ENCODE measurements around the gene ALDH1A2.
A peak's percentile ranks its signal among the peaks of the same experiment; 100 is the strongest.

Gene ALDH1A2

DNA sequence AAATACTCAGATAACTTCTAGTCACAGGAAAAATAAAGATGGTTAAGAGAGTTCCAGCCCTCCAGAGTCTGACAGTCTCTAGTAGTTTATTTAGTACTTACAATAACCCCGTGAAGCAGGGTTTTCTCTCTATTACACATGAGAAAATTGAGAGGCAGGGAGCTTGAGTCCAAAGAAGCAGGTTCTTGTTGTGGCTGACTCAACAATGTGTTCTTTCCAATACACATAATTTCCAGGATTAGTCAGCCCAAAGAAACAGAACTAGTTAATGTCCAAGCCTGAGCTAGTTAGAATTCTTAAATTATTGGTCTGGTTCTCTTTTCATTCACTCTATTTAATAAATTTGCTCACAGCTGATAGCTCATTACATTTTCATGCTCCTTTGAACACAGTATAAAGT, 49.9 kb downstream of the ALDH1A2 start:
- no peak overlapping the region for H3K14ac ChIP-seq (ENCODE audit: low read length in 2 of 2)
- H3K36me3 ChIP-seq (ENCODE audit: control insufficient read depth in 1 of 2, insufficient read depth in 2 of 2, low read depth in 1 of 2, low read length in 2 of 2) = no peaks in the 10 kb centered on the region
- H3K4me1 ChIP-seq (ENCODE audit: control insufficient read depth, insufficient read depth, low read depth, low read length) = no peaks in the 10 kb centered on the region
- H4K8ac ChIP-seq (ENCODE audit: low read length) = no peak overlapping the region
- H3K4me3 ChIP-seq (ENCODE audit: insufficient read depth in 1 of 2, low read depth in 1 of 2, low read length in 2 of 2) = no peak overlapping the region
- H3K4me2 ChIP-seq (ENCODE audit: low read length, poor library complexity, severe bottlenecking) = no peak overlapping the region
- no peak for DNase-seq
- H3K23ac ChIP-seq (ENCODE audit: low read length in 2 of 2) = no peak overlapping the region
- no peak overlapping the region for H2BK120ac ChIP-seq (ENCODE audit: low read depth, low read length)
- H2AFZ ChIP-seq (ENCODE audit: low read depth, low read length) = no peak overlapping the region
- no peak overlapping the region for H4K91ac ChIP-seq (ENCODE audit: low read length)
- H2AK5ac ChIP-seq (ENCODE audit: low read length, severe bottlenecking) = no peak overlapping the region
- H3K18ac ChIP-seq (ENCODE audit: low read depth in 1 of 2, low read length in 2 of 2) = no peak overlapping the region
- H3K4ac ChIP-seq (ENCODE audit: low read depth in 1 of 2, low read length in 2 of 2) = no peak overlapping the region
- H2BK12ac ChIP-seq (ENCODE audit: low read length in 2 of 2) = no peak overlapping the region
- peak overlapping the region; percentile 11 for H3K9ac ChIP-seq (ENCODE audit: low read length)
- no peaks in the 10 kb centered on the region for H3K79me1 ChIP-seq (replicated peaks; ENCODE audit: low read length, poor library complexity, severe bottlenecking)
- no peaks in the 10 kb centered on the region for H3K9me3 ChIP-seq (ENCODE audit: control insufficient read depth, low read length)
- WGBS = 80% methylated on average over 1 of the region's 1 CpG
- no peaks in the 10 kb centered on the region for H3K27me3 ChIP-seq (ENCODE audit: control insufficient read depth in 1 of 2, insufficient read depth in 1 of 2, low read length in 2 of 2)
- no peak overlapping the region for H3K27ac ChIP-seq (ENCODE audit: low read length, poor library complexity, severe bottlenecking)
- H2BK15ac ChIP-seq (ENCODE audit: low read depth, poor library complexity, severe bottlenecking) = no peak overlapping the region
- no peak overlapping the region for H2BK5ac ChIP-seq (ENCODE audit: low read depth, low read length, poor library complexity, severe bottlenecking)

DNA sequence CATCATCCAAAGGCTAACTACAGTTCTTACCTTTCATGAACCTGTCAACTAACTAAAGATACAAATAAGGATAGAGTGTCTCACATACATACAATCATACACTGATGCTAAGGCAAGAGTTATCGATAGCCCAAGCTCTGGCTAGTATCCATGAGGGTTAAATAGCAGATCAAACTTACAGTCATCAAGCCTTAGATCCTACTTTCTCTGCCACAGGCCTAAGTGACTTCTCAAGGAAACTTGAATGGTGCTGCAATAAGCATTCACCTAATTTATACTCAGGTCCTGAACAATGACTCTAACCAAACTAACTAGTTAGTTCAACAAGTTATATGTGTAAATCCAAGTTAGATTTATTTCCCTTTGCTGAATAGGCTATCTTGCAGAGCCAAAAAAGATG, 51.0 kb downstream of the ALDH1A2 start:
- no peak overlapping the region for H2AK5ac ChIP-seq (ENCODE audit: low read length, severe bottlenecking)
- no peak overlapping the region for H2AFZ ChIP-seq (ENCODE audit: low read depth, low read length)
- H3K4me1 ChIP-seq (ENCODE audit: control insufficient read depth, insufficient read depth, low read depth, low read length) = no peaks in the 10 kb centered on the region
- H3K27ac ChIP-seq (ENCODE audit: low read length, poor library complexity, severe bottlenecking) = no peak overlapping the region
- H4K8ac ChIP-seq (ENCODE audit: low read length) = no peak overlapping the region
- no peak overlapping the region for H3K4me3 ChIP-seq (ENCODE audit: insufficient read depth in 1 of 2, low read depth in 1 of 2, low read length in 2 of 2)
- no peaks in the 10 kb centered on the region for H3K79me1 ChIP-seq (replicated peaks; ENCODE audit: low read length, poor library complexity, severe bottlenecking)
- no peak overlapping the region for H3K4me2 ChIP-seq (ENCODE audit: low read length, poor library complexity, severe bottlenecking)
- whole genome bisulfite sequencing = 92% methylated on average over 1 of the region's 1 CpG
- no peak overlapping the region for H2BK120ac ChIP-seq (ENCODE audit: low read depth, low read length)
- no peak overlapping the region for H2BK5ac ChIP-seq (ENCODE audit: low read depth, low read length, poor library complexity, severe bottlenecking)
- H3K9me3 ChIP-seq (ENCODE audit: control insufficient read depth, low read length) = no peaks in the 10 kb centered on the region
- no peak overlapping the region for H3K4ac ChIP-seq (ENCODE audit: low read depth in 1 of 2, low read length in 2 of 2)
- H3K27me3 ChIP-seq (ENCODE audit: control insufficient read depth in 1 of 2, insufficient read depth in 1 of 2, low read length in 2 of 2) = no peaks in the 10 kb centered on the region
- H3K18ac ChIP-seq (ENCODE audit: low read depth in 1 of 2, low read length in 2 of 2) = no peak overlapping the region
- no peak overlapping the region for H4K91ac ChIP-seq (ENCODE audit: low read length)
- no peak overlapping the region for H2BK15ac ChIP-seq (ENCODE audit: low read depth, poor library complexity, severe bottlenecking)
- DNase-seq = no peak
- no peak overlapping the region for H3K23ac ChIP-seq (ENCODE audit: low read length in 2 of 2)
- H3K9ac ChIP-seq (ENCODE audit: low read length) = no peak overlapping the region
- no peaks in the 10 kb centered on the region for H3K36me3 ChIP-seq (ENCODE audit: control insufficient read depth in 1 of 2, insufficient read depth in 2 of 2, low read depth in 1 of 2, low read length in 2 of 2)
- no peak overlapping the region for H3K14ac ChIP-seq (ENCODE audit: low read length in 2 of 2)
- no peak overlapping the region for H2BK12ac ChIP-seq (ENCODE audit: low read length in 2 of 2)

DNA sequence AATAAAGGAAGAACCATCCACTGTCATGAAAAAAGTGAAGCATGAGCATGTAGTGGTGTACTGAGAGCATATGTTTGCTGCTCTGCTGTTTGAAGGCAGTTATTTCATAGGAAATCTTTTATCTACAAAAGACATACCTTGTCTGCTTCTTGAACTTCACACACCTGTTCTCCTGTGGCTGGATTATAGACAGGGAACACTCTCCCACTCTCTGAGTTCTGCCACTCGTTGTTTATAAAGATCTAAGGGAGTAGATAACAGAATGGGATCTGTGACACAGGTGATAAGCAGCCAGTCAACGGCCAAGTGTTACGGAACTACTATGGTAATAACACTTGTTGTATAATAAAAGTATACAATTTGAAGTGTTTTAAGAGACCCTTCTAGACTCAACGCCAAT, 51.5 kb downstream of the ALDH1A2 start:
- Histone ChIP-seq H3K23ac (ENCODE audit: low read length in 2 of 2) (no peak overlapping the region), H3K14ac (ENCODE audit: low read length in 2 of 2) (no peak overlapping the region), H3K4me1 (ENCODE audit: control insufficient read depth, insufficient read depth, low read depth, low read length) (no peaks in the 10 kb centered on the region), H3K4me3 (ENCODE audit: insufficient read depth in 1 of 2, low read depth in 1 of 2, low read length in 2 of 2) (no peak overlapping the region), H3K4me2 (ENCODE audit: low read length, poor library complexity, severe bottlenecking) (no peak overlapping the region), H3K4ac (ENCODE audit: low read depth in 1 of 2, low read length in 2 of 2) (no peak overlapping the region), H2BK120ac (ENCODE audit: low read depth, low read length) (no peak overlapping the region), H3K36me3 (ENCODE audit: control insufficient read depth in 1 of 2, insufficient read depth in 2 of 2, low read depth in 1 of 2, low read length in 2 of 2) (no peaks in the 10 kb centered on the region), H2AFZ (ENCODE audit: low read depth, low read length) (no peak overlapping the region), H2BK15ac (ENCODE audit: low read depth, poor library complexity, severe bottlenecking) (no peak overlapping the region), H4K91ac (ENCODE audit: low read length) (no peak overlapping the region), H3K9ac (ENCODE audit: low read length) (no peak overlapping the region), H3K79me1 (replicated peaks; ENCODE audit: low read length, poor library complexity, severe bottlenecking) (no peaks in the 10 kb centered on the region), H2AK5ac (ENCODE audit: low read length, severe bottlenecking) (no peak overlapping the region), H2BK12ac (ENCODE audit: low read length in 2 of 2) (no peak overlapping the region), H3K27ac (ENCODE audit: low read length, poor library complexity, severe bottlenecking) (no peak overlapping the region), H3K9me3 (ENCODE audit: control insufficient read depth, low read length) (no peaks in the 10 kb centered on the region), H3K18ac (ENCODE audit: low read depth in 1 of 2, low read length in 2 of 2) (no peak overlapping the region), H4K8ac (ENCODE audit: low read length) (no peak overlapping the region), H3K27me3 (ENCODE audit: control insufficient read depth in 1 of 2, insufficient read depth in 1 of 2, low read length in 2 of 2) (no peaks in the 10 kb centered on the region), H2BK5ac (ENCODE audit: low read depth, low read length, poor library complexity, severe bottlenecking) (no peak overlapping the region)
- 80% methylated on average over 1 of the region's 4 CpGs for WGBS
- no peak for DNase-seq

DNA sequence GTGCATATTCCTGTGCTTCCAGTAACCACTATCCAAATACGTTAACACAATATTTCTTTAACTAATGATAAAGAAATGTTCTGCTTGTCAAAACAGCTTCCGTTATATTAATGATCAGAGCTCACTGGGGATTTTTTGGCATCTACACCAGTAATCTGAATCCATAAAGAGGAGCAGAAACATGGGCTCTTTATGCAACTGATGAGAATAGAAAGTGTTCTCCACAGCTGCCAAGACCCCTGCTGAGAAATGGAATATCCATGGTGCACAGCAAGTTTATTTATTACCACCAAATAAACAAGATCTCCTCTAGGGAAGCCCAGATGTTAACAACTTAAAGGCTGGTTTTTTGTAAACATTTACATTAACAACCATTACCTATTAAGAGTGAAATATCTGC, 54.5 kb downstream of the ALDH1A2 start:
- H3K23ac ChIP-seq (ENCODE audit: low read length in 2 of 2) = no peak overlapping the region
- WGBS = 100% methylated on average over 2 of the region's 2 CpGs
- H2BK12ac ChIP-seq (ENCODE audit: low read length in 2 of 2) = no peak overlapping the region

More for the DNA sequence above, 54.5 kb downstream of the ALDH1A2 start:
- H3K36me3 ChIP-seq (ENCODE audit: control insufficient read depth in 1 of 2, insufficient read depth in 2 of 2, low read depth in 1 of 2, low read length in 2 of 2) = no peaks in the 10 kb centered on the region
- no peak overlapping the region for H2BK120ac ChIP-seq (ENCODE audit: low read depth, low read length)
- no peak overlapping the region for H3K14ac ChIP-seq (ENCODE audit: low read length in 2 of 2)
- no peaks in the 10 kb centered on the region for H3K79me1 ChIP-seq (replicated peaks; ENCODE audit: low read length, poor library complexity, severe bottlenecking)
- H2BK15ac ChIP-seq (ENCODE audit: low read depth, poor library complexity, severe bottlenecking) = no peak overlapping the region
- no peak overlapping the region for H2BK5ac ChIP-seq (ENCODE audit: low read depth, low read length, poor library complexity, severe bottlenecking)
- no peaks in the 10 kb centered on the region for H3K4me1 ChIP-seq (ENCODE audit: control insufficient read depth, insufficient read depth, low read depth, low read length)
- no peaks in the 10 kb centered on the region for H3K27me3 ChIP-seq (ENCODE audit: control insufficient read depth in 1 of 2, insufficient read depth in 1 of 2, low read length in 2 of 2)
- H3K4me2 ChIP-seq (ENCODE audit: low read length, poor library complexity, severe bottlenecking) = no peak overlapping the region
- H3K18ac ChIP-seq (ENCODE audit: low read depth in 1 of 2, low read length in 2 of 2) = no peak overlapping the region
- H3K9ac ChIP-seq (ENCODE audit: low read length) = no peak overlapping the region
- no peak overlapping the region for H3K4ac ChIP-seq (ENCODE audit: low read depth in 1 of 2, low read length in 2 of 2)
- H4K91ac ChIP-seq (ENCODE audit: low read length) = no peak overlapping the region
- DNase-seq = no peak
- H3K4me3 ChIP-seq (ENCODE audit: insufficient read depth in 1 of 2, low read depth in 1 of 2, low read length in 2 of 2) = no peak overlapping the region
- no peak overlapping the region for H2AFZ ChIP-seq (ENCODE audit: low read depth, low read length)
- H2AK5ac ChIP-seq (ENCODE audit: low read length, severe bottlenecking) = no peak overlapping the region
- H3K9me3 ChIP-seq (ENCODE audit: control insufficient read depth, low read length) = peaks cover 3% of the 10 kb centered on the region
- H3K27ac ChIP-seq (ENCODE audit: low read length, poor library complexity, severe bottlenecking) = no peak overlapping the region
- no peak overlapping the region for H4K8ac ChIP-seq (ENCODE audit: low read length)

All from mesenchymal stem cell (in vitro differentiated cells and primary cell).